Measurements from ENCODE around the gene RTL5.

- TF ChIP-seq CTCF (conservative IDR thresholded peaks at IDR 0.05) (no peak), ZFX (IDR thresholded peaks at IDR 0.05) (no peak)
Observed at GRCh38 chrX:72100824-72101351, 30.8 kb downstream of the RTL5 start.

Measured in C4-2B (cell line).